HepG2 (cell line): Measurements from ENCODE around the gene ZMYND12. TPM values are rescaled to one million over a fixed set of nuclear protein-coding genes. Genes with fewer than 3 reads are reported as not detected.

Experiments used
- AGO1 ChIP-seq: fragments of 200-400 bp; formaldehyde crosslinking; IDR thresholded peaks from 2 replicates; pipeline ENCODE4 v1.6.1; 2017; ENCODE audit warnings: mild to moderate bottlenecking, low read depth, low read length, moderate library complexity; ENCODE audit not compliant: poor library complexity, severe bottlenecking
- SOX5 ChIP-seq: IDR thresholded peaks from 2 replicates; pipeline ENCODE4 v1.6.1; 2016; ENCODE audit warnings: borderline replicate concordance
- ZBTB40 ChIP-seq, 2 experiments: fragments of 450-650 bp in 1 of 2; sonication (generic) in 1 of 2; formaldehyde crosslinking in 1 of 2; IDR thresholded peaks; 2 replicates each; pipeline versions ENCODE4 v1.6.1 to v1.8.0; 2016 to 2022; ENCODE audit warnings: antibody characterized with exemption in 1 of 2, mild to moderate bottlenecking in 1 of 2, missing genetic modification reagents in 1 of 2
- polyA plus RNA-seq, 8 experiments: library from polyadenylated mRNA; depleted of rRNA in 3 of 8; stranded (reverse) in 7 of 8; unstranded in 1 of 8; fragments of >200 nt; fragmentation: Illumina TruSeq in 4 of 8; extraction: Trizol in 4 of 8; gene quantifications; 2 replicates each; pipeline versions ENCODE4 v1.2.1 to v1.2.3, GENCODE V29; 2011 to 2016; ENCODE audit warnings: low read depth in 4 of 8, missing spikeins in 1 of 8, mixed read lengths in 1 of 8; ENCODE audit not compliant: insufficient read depth in 1 of 8
- total RNA-seq, 5 experiments: library from RNA; depleted of rRNA; stranded (reverse); fragments of >200 nt; fragmentation: Illumina TruSeq; extraction: Trizol; gene quantifications; 2 replicates each; pipeline ENCODE4 v1.2.3, GENCODE V29; 2016; ENCODE audit warnings: low read depth in 1 of 5
- TF ChIP-seq, protein P1 (sequence below): sonication (generic); formaldehyde crosslinking; IDR thresholded peaks from 2 replicates; pipeline ENCODE4 v1.4.0; 2020; ENCODE audit warnings: mild to moderate bottlenecking, missing genetic modification reagents

The ZMYND12 gene
- total and polyA plus RNA-seq, 2 of the 13 experiments (the other 11 are each of a cell fraction or from before 2014, with no cell fraction given), result 0.13 to 0.71 TPM

DNA sequence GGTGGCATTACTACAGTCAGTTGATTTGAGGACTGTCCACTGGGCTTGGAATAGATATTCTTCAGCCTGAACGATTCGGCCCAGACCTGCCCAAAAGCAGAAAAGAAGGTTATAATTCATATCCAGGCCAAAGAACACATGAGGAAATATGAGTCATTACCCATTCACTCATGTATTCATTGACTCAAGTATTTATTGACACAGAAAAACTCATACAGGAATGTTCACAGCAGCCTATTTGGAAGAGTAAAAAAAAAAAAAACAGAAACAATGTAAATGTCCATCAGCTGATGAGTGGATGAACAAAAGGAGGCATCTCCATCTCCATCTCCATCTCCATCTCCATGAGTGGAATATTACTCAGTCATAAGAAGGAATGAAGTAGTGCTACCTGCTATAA lies 15.9 kb downstream of the ZMYND12 start (continued):
- TF ChIP-seq ZBTB40 (IDR thresholded peaks at IDR 0.05) (peak; percentile 61), ZBTB40 (CRISPR knock-in tag; IDR thresholded peaks at IDR 0.05) (no peak), AGO1 (no peak), SOX5 (CRISPR knock-in tag) (peak; percentile 52)
- TF ChIP-seq, protein P1, sequence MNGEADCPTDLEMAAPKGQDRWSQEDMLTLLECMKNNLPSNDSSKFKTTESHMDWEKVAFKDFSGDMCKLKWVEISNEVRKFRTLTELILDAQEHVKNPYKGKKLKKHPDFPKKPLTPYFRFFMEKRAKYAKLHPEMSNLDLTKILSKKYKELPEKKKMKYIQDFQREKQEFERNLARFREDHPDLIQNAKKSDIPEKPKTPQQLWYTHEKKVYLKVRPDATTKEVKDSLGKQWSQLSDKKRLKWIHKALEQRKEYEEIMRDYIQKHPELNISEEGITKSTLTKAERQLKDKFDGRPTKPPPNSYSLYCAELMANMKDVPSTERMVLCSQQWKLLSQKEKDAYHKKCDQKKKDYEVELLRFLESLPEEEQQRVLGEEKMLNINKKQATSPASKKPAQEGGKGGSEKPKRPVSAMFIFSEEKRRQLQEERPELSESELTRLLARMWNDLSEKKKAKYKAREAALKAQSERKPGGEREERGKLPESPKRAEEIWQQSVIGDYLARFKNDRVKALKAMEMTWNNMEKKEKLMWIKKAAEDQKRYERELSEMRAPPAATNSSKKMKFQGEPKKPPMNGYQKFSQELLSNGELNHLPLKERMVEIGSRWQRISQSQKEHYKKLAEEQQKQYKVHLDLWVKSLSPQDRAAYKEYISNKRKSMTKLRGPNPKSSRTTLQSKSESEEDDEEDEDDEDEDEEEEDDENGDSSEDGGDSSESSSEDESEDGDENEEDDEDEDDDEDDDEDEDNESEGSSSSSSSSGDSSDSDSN, result no peak
